ENCODE measurements around the gene NFKBIL1.
A peak's percentile ranks its signal among the peaks of the same experiment; 100 is the strongest.

GRCh38 chr6:31585491-31585890 is 38.1 kb downstream of the NFKBIL1 start:
- TF ChIP-seq, protein P1, sequence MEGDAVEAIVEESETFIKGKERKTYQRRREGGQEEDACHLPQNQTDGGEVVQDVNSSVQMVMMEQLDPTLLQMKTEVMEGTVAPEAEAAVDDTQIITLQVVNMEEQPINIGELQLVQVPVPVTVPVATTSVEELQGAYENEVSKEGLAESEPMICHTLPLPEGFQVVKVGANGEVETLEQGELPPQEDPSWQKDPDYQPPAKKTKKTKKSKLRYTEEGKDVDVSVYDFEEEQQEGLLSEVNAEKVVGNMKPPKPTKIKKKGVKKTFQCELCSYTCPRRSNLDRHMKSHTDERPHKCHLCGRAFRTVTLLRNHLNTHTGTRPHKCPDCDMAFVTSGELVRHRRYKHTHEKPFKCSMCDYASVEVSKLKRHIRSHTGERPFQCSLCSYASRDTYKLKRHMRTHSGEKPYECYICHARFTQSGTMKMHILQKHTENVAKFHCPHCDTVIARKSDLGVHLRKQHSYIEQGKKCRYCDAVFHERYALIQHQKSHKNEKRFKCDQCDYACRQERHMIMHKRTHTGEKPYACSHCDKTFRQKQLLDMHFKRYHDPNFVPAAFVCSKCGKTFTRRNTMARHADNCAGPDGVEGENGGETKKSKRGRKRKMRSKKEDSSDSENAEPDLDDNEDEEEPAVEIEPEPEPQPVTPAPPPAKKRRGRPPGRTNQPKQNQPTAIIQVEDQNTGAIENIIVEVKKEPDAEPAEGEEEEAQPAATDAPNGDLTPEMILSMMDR (IDR thresholded peaks at IDR 0.05; ENCODE audit: insufficient read depth, low read length), result peak; percentile 59
- TF ChIP-seq POLR2AphosphoS5 (IDR thresholded peaks at IDR 0.05; ENCODE audit: low read depth) (no peak), GABPA (IDR thresholded peaks at IDR 0.05; ENCODE audit: low read depth) (no peak)
- TF ChIP-seq, protein P2, sequence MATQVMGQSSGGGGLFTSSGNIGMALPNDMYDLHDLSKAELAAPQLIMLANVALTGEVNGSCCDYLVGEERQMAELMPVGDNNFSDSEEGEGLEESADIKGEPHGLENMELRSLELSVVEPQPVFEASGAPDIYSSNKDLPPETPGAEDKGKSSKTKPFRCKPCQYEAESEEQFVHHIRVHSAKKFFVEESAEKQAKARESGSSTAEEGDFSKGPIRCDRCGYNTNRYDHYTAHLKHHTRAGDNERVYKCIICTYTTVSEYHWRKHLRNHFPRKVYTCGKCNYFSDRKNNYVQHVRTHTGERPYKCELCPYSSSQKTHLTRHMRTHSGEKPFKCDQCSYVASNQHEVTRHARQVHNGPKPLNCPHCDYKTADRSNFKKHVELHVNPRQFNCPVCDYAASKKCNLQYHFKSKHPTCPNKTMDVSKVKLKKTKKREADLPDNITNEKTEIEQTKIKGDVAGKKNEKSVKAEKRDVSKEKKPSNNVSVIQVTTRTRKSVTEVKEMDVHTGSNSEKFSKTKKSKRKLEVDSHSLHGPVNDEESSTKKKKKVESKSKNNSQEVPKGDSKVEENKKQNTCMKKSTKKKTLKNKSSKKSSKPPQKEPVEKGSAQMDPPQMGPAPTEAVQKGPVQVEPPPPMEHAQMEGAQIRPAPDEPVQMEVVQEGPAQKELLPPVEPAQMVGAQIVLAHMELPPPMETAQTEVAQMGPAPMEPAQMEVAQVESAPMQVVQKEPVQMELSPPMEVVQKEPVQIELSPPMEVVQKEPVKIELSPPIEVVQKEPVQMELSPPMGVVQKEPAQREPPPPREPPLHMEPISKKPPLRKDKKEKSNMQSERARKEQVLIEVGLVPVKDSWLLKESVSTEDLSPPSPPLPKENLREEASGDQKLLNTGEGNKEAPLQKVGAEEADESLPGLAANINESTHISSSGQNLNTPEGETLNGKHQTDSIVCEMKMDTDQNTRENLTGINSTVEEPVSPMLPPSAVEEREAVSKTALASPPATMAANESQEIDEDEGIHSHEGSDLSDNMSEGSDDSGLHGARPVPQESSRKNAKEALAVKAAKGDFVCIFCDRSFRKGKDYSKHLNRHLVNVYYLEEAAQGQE (IDR thresholded peaks at IDR 0.05; ENCODE audit: insufficient replicate concordance, low read depth), result no peak
